ENCODE results near the gene PLEKHS1. TPM values are rescaled to one million over a fixed set of nuclear protein-coding genes. Genes with fewer than 3 reads are reported as not detected.

PLEKHS1 gene
- total RNA-seq, 1 experiment from 2014 or later = not detected

GRCh38 chr10:113732160-113732881 is 19.2 kb upstream of the PLEKHS1 start:
- H3K4me3 ChIP-seq (ENCODE audit: insufficient read depth, low read depth, low read length) = no peak overlapping the region
- H3K36me3 ChIP-seq (replicated peaks; ENCODE audit: control insufficient read depth, insufficient read depth, low read length) = no peaks in the 10 kb centered on the region; the same call in 1 of the 2 replicates
- no peak for DNase-seq
- H3K27me3 ChIP-seq (ENCODE audit: control insufficient read depth, insufficient read depth, low read length) = no peaks in the 10 kb centered on the region

GRCh38 chr10:113732966-113733365 is 18.5 kb upstream of the PLEKHS1 start:
- H3K4me3 ChIP-seq (ENCODE audit: insufficient read depth, low read depth, low read length) = no peak overlapping the region
- no peaks in the 10 kb centered on the region; the same call in 1 of the 2 replicates for H3K36me3 ChIP-seq (replicated peaks; ENCODE audit: control insufficient read depth, insufficient read depth, low read length)
- H3K27me3 ChIP-seq (ENCODE audit: control insufficient read depth, insufficient read depth, low read length) = no peaks in the 10 kb centered on the region
- no peak for DNase-seq

DNA sequence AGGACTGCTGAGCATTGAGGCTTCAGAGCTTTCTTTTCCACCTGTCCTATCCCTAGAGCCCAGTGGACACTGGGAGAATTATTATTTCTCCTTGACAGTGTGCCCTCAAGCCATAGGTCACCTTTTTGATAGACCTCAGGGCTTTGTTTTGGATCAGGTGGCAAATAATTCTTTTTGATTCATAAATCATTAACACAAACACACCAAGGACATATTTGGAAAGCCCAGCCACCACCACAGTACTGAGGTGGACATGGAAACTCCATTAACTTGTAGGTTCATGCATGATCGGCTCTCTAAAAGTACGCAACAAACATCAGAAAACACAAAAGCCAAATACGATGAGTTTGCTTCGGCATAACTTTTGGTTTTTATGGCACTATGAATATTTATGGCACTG is 17.8 kb upstream of the PLEKHS1 start:
- H3K4me3 ChIP-seq (ENCODE audit: insufficient read depth, low read depth, low read length) = no peak overlapping the region
- DNase-seq = no peak
- H3K27me3 ChIP-seq (ENCODE audit: control insufficient read depth, insufficient read depth, low read length) = no peaks in the 10 kb centered on the region
- no peaks in the 10 kb centered on the region; the same call in 1 of the 2 replicates for H3K36me3 ChIP-seq (replicated peaks; ENCODE audit: control insufficient read depth, insufficient read depth, low read length)

- Histone ChIP-seq H3K36me3 (replicated peaks; ENCODE audit: control insufficient read depth, insufficient read depth, low read length) (no peaks in the 10 kb centered on the region), H3K27me3 (ENCODE audit: control insufficient read depth, insufficient read depth, low read length) (no peaks in the 10 kb centered on the region), H3K4me3 (ENCODE audit: insufficient read depth, low read depth, low read length) (no peak overlapping the region)
- DNase-seq = no peak
These were observed 15.6 kb upstream of the PLEKHS1 start for GRCh38 chr10:113735913-113736312.

GRCh38 chr10:113736576-113736975 is 14.9 kb upstream of the PLEKHS1 start:
- Histone ChIP-seq H3K36me3 (replicated peaks; ENCODE audit: control insufficient read depth, insufficient read depth, low read length) (no peaks in the 10 kb centered on the region), H3K4me3 (ENCODE audit: insufficient read depth, low read depth, low read length) (no peak overlapping the region), H3K27me3 (ENCODE audit: control insufficient read depth, insufficient read depth, low read length) (no peaks in the 10 kb centered on the region)
- DNase-seq = no peak

- no peak overlapping the region for H3K4me3 ChIP-seq (ENCODE audit: insufficient read depth, low read depth, low read length)
- DNase-seq = no peak
- no peaks in the 10 kb centered on the region for H3K27me3 ChIP-seq (ENCODE audit: control insufficient read depth, insufficient read depth, low read length)
- no peaks in the 10 kb centered on the region for H3K36me3 ChIP-seq (replicated peaks; ENCODE audit: control insufficient read depth, insufficient read depth, low read length)
These were observed 12.5 kb upstream of the PLEKHS1 start for GRCh38 chr10:113739031-113739430.

GRCh38 chr10:113739577-113739976 is 11.9 kb upstream of the PLEKHS1 start:
- no peak for DNase-seq
- Histone ChIP-seq H3K27me3 (ENCODE audit: control insufficient read depth, insufficient read depth, low read length) (no peaks in the 10 kb centered on the region), H3K36me3 (replicated peaks; ENCODE audit: control insufficient read depth, insufficient read depth, low read length) (no peaks in the 10 kb centered on the region), H3K4me3 (ENCODE audit: insufficient read depth, low read depth, low read length) (no peak overlapping the region)

DNA sequence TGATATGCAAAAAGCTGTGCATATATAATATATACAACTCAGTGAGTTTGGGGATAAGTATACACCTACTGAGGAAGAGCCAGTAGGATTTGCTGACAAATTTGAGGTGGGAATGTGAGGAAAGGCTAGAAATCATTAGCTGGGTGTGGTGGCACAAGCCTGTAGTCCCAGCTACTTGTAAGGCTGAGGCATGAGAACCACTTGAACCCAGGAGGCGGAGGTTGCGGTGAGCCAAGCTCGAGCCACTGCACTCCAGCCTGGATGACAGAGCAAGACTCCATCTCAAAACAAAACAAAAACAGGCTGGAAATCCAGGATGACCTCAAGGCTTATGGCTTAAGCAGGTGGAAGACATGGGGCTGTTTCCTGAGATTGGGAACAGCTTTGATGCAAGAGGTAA is 10.6 kb upstream of the PLEKHS1 start:
- DNase-seq = no peak

DNA sequence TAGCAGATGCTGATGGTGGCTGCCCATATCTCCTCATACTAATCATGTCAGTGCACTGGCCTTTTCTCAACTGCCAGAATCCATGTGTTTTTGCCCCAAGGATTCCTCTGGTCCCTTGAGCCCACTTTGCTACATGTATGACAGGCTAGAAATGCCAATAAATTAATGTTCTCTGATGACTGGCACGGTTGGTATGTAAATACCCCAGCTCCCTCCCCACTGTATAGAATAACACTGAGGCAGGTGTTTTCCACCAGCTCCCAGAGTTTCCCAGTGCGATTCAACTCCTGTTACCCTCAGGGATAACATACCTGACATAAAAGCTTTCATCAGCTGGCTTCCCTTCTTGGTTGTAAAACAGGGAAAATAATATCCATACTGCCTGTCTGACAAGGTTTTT is 9.0 kb upstream of the PLEKHS1 start:
- no peak for DNase-seq
- H3K27me3 ChIP-seq (ENCODE audit: control insufficient read depth, insufficient read depth, low read length) = no peaks in the 10 kb centered on the region
- H3K4me3 ChIP-seq (ENCODE audit: insufficient read depth, low read depth, low read length) = no peak overlapping the region
- no peaks in the 10 kb centered on the region for H3K36me3 ChIP-seq (replicated peaks; ENCODE audit: control insufficient read depth, insufficient read depth, low read length)

More for the DNA sequence above, 10.6 kb upstream of the PLEKHS1 start:
- Histone ChIP-seq H3K27me3 (ENCODE audit: control insufficient read depth, insufficient read depth, low read length) (no peaks in the 10 kb centered on the region), H3K4me3 (ENCODE audit: insufficient read depth, low read depth, low read length) (no peak overlapping the region), H3K36me3 (replicated peaks; ENCODE audit: control insufficient read depth, insufficient read depth, low read length) (no peaks in the 10 kb centered on the region)

GRCh38 chr10:113743594-113743993 is 7.9 kb upstream of the PLEKHS1 start:
- Histone ChIP-seq H3K27me3 (ENCODE audit: control insufficient read depth, insufficient read depth, low read length) (no peaks in the 10 kb centered on the region), H3K4me3 (ENCODE audit: insufficient read depth, low read depth, low read length) (no peak overlapping the region), H3K36me3 (replicated peaks; ENCODE audit: control insufficient read depth, insufficient read depth, low read length) (no peaks in the 10 kb centered on the region)
- DNase-seq = no peak

GRCh38 chr10:113745374-113745773 is 6.1 kb upstream of the PLEKHS1 start:
- H3K4me3 ChIP-seq (ENCODE audit: insufficient read depth, low read depth, low read length) = no peak overlapping the region
- no peaks in the 10 kb centered on the region for H3K36me3 ChIP-seq (replicated peaks; ENCODE audit: control insufficient read depth, insufficient read depth, low read length)
- no peak for DNase-seq
- no peaks in the 10 kb centered on the region for H3K27me3 ChIP-seq (ENCODE audit: control insufficient read depth, insufficient read depth, low read length)

DNA sequence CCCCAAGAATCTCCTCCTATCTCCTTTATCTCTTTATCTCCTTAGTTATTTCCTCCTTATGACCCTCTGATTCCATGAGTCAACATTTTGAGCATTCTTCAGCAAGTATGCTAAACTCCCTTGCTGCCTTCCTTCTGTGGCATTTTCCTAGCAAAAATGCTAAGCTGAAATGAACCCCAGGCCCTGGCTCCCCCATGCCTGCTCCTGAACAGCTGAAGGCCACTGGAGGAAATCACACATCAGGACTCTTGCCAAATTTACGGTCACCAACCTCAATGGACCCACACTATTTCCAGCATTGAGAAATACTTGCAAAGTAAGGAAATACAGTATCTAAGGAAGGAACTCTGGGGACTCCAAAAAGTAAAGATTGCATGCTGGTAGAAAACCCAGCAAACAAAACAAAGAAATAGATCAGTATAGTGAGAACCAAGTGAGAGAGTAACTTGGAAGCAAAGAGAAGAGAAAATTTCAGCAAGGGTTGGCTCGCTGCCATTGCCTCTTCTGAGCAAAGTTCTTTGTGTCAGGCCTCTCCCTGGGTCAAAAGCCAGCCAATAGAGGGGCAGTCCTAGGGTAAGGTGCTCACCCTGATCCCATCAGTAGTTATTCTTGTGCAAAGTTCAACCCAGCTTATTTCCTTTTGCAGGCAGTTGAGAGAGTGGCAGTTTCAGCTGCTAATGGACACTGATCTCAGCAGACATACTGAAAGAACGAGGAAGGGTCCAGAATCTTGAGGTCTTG is 5.1 kb upstream of the PLEKHS1 start:
- H3K27me3 ChIP-seq (ENCODE audit: control insufficient read depth, insufficient read depth, low read length) = no peaks in the 10 kb centered on the region
- no peaks in the 10 kb centered on the region for H3K36me3 ChIP-seq (replicated peaks; ENCODE audit: control insufficient read depth, insufficient read depth, low read length)
- DNase-seq = no peak
- no peak overlapping the region for H3K4me3 ChIP-seq (ENCODE audit: insufficient read depth, low read depth, low read length)

DNA sequence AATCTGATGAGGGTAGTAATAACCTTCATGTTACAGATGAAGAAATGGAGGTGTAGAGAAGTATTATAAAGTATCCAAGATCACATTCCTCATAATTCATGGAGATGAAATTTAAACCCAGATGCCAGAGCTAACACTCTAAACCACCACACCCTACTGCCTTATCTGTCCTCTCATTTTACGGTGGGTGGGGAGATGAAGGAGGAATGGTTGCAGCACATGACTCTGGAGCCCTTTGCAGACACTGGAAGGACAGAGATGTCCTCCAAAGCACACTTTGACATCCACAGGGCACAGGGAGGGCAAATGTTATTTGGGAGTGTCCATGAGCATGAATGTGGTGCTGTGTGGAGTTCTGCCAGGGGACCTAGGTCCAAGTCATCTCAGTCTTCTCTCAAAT is 1.1 kb downstream of the PLEKHS1 start:
- H3K27me3 ChIP-seq (ENCODE audit: control insufficient read depth, insufficient read depth, low read length) = no peaks in the 10 kb centered on the region
- H3K36me3 ChIP-seq (replicated peaks; ENCODE audit: control insufficient read depth, insufficient read depth, low read length) = no peaks in the 10 kb centered on the region
- no peak for DNase-seq
- H3K4me3 ChIP-seq (ENCODE audit: insufficient read depth, low read depth, low read length) = no peak overlapping the region

GRCh38 chr10:113753020-113753692 is 1.7 kb downstream of the PLEKHS1 start:
- no peak for DNase-seq
- H3K36me3 ChIP-seq (replicated peaks; ENCODE audit: control insufficient read depth, insufficient read depth, low read length) = no peaks in the 10 kb centered on the region
- H3K4me3 ChIP-seq (ENCODE audit: insufficient read depth, low read depth, low read length) = no peak overlapping the region
- H3K27me3 ChIP-seq (ENCODE audit: control insufficient read depth, insufficient read depth, low read length) = no peaks in the 10 kb centered on the region

DNA sequence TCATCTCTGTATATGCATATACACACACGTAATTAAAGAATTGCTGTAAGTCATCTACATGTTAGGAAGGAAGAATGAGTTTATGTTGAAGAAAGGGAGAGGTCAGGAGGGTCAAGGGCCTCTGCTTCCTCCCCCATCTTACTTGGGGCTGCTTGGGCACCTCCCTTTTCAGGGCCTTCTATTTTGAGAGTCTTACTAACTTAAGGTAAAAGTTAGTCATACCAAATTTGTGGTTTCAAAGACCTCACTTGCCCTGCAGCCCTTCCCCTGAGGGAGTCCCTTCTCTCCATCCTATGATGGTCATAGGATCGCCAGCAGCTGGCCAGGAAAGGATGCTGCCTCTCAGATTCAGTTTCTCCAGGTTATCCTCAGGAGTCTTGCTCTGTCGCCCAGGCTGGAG is 2.6 kb downstream of the PLEKHS1 start:
- no peak for DNase-seq
- Histone ChIP-seq H3K4me3 (ENCODE audit: insufficient read depth, low read depth, low read length) (no peak overlapping the region), H3K27me3 (ENCODE audit: control insufficient read depth, insufficient read depth, low read length) (no peaks in the 10 kb centered on the region), H3K36me3 (replicated peaks; ENCODE audit: control insufficient read depth, insufficient read depth, low read length) (no peaks in the 10 kb centered on the region)
